Adrenal gland (tissue), 12 donors: Measurements from ENCODE around the gene SLFNL1. TPM values are rescaled to one million over a fixed set of nuclear protein-coding genes. Genes with fewer than 3 reads are reported as not detected.

Source experiments
- DNase-seq, 7 donors: peaks; one replicate each; pipeline ENCODE4 v3.0.0-alpha.2; 2019 to 2020
- H3K27ac ChIP-seq, 5 donors: fragments of 200-600 bp; sonication (generic) in 4 of 5; 1 replicate in 3 of 5; 2 replicates in 2 of 5; pipeline versions ENCODE4 v1.5.1 to v1.8.0; 2016 to 2020; ENCODE audit warnings: mild to moderate bottlenecking in 1 of 5
- H3K27me3 ChIP-seq: fragments of 200-600 bp; 2 replicates; pipeline ENCODE4 v1.8.0; 2021
- H3K36me3 ChIP-seq, 2 donors: fragments of 200-600 bp; replicated peaks in 1 of 2; 1 replicate in 1 of 2; 2 replicates in 1 of 2; pipeline versions ENCODE4 v1.5.1 to v1.8.0; 2018 to 2022
- H3K4me1 ChIP-seq, 2 donors: fragments of 200-600 bp; replicated peaks in 1 of 2; 1 replicate in 1 of 2; 2 replicates in 1 of 2; pipeline versions ENCODE4 v1.5.1 to v1.8.0; 2018 to 2021
- H3K4me3 ChIP-seq, 4 donors: fragments of 200-600 bp; sonication (generic) in 3 of 4; one replicate each; pipeline ENCODE4 v1.5.1; 2016 to 2018
- H3K9me3 ChIP-seq, 3 donors: fragments of 200-600 bp; sonication (generic) in 1 of 3; replicated peaks in 1 of 3; 1 replicate in 2 of 3; 2 replicates in 1 of 3; pipeline versions ENCODE4 v1.5.1 to v1.8.0; 2016 to 2021
- POLR2A ChIP-seq, 2 donors: fragments of 450-650 bp; IDR thresholded peaks; one replicate each; pipeline ENCODE4 v1.6.1; 2017; ENCODE audit warnings: antibody characterized with exemption in 2 of 2, mild to moderate bottlenecking in 2 of 2, moderate library complexity in 1 of 2
- WGBS, 4 donors: extraction: QIAGEN DNeasy Blood & Tissue Kit in 2 of 4; methylation state at CpG; one replicate each; pipeline versions ENCODE4 v1.1.5 to v1.1.7; 2013 to 2017; 5-methylcytosine and 5-hydroxymethylcytosine counted together
- intact Hi-C, 2 donors: fragments of 100-400 bp; cut with DNase I; formaldehyde crosslinking; loops; one replicate each; pipeline versions ENCODE4 v1.14.1 to v1.15.0; 2022 to 2023
- polyA plus RNA-seq, 3 donors: library from polyadenylated mRNA; stranded (reverse); fragments of 200-250 nt in 2 of 3; fragments of 350-450 nt in 1 of 3; fragmentation: Illumina TruSeq in 1 of 3; extraction: RNeasy Lipid Tissue Mini Kit (QIAGEN cat#74804) in 1 of 3; gene quantifications; one replicate each; pipeline ENCODE4 v1.2.3, GENCODE V29; 2013 to 2014
- total RNA-seq, 9 donors: library from RNA; depleted of rRNA in 4 of 9; stranded (reverse); fragments of >200 nt in 4 of 9; fragments of 120-200 nt in 1 of 9; fragmentation: NEBNext Ultra II Directional in 1 of 9; extraction: Animal tissue kit (Norgen Biotek cat#: 25700) in 1 of 9; gene quantifications; one replicate each; pipeline versions ENCODE4 v1.1.0 to v1.2.4, GENCODE V29; 2013 to 2023
- TF ChIP-seq, protein P1 (sequence below), 6 experiments: fragments of 450-650 bp in 4 of 6; fragments of 200-600 bp in 2 of 6; sonication (generic) in 1 of 6; IDR thresholded peaks; 1 replicate in 5 of 6; 2 replicates in 1 of 6; pipeline versions ENCODE4 v1.5.1 to v1.8.0; 2016 to 2021; ENCODE audit warnings: antibody characterized with exemption in 6 of 6, mild to moderate bottlenecking in 2 of 6, moderate library complexity in 1 of 6
- donor health status: healthy with polysubstance abuse.
- donor health status: Bipolar disorder and iron deficiency.
- donor health status: DM: yes; HTN: yes; CAD: no.
- donor health status: DM: no; HTN: no; CAD: no.
- donor health status: DM: no; HTN: no; CAD: no.
- donor health status: DM: yes; HTN: yes; CAD: no.

The SLFNL1 gene
- total and polyA plus RNA-seq, 12 donors = 0.06 to 1.4 (median 0.26) TPM; not detected in 1

DNA sequence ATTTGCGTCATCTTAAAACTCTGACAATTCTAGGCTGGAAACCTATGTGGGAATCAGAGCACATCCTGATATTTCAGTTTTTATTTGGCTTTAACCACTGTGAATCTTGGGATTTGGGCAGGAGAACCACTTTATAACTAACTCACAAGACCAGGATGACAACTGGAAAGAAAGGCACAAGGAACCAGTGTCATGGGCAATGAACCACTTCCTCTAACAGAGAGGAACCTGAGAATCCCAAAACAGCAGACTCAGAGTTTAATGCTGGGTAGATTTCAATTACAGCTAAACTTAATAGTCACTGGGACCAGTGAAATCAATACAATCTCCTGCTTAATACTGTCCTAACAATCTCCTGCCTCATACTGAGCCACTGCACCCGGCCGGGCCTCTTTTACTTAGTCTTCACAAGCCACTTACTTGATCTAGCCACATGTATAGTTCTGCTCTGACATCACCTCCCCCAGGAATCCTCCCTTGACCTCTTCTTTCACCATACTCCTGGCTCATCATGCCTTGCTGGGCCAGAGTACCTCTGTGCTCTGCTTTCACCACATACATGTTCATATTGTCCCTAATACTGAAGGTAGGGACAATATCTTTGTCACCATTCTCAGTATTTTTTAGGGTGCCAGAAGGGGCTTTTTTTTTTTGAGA is 20.2 kb upstream of the SLFNL1 start:
- no peak for DNase-seq
- Histone ChIP-seq H3K36me3 (peaks cover 0 to 22% of the 10 kb centered on the region in 2 donors), H3K27ac (no peak overlapping the region), H3K4me1 (no peaks in the 10 kb centered on the region), H3K27me3 (no peaks in the 10 kb centered on the region), H3K9me3 (no peaks in the 10 kb centered on the region), H3K4me3 (no peak overlapping the region)
- TF ChIP-seq, protein P1, sequence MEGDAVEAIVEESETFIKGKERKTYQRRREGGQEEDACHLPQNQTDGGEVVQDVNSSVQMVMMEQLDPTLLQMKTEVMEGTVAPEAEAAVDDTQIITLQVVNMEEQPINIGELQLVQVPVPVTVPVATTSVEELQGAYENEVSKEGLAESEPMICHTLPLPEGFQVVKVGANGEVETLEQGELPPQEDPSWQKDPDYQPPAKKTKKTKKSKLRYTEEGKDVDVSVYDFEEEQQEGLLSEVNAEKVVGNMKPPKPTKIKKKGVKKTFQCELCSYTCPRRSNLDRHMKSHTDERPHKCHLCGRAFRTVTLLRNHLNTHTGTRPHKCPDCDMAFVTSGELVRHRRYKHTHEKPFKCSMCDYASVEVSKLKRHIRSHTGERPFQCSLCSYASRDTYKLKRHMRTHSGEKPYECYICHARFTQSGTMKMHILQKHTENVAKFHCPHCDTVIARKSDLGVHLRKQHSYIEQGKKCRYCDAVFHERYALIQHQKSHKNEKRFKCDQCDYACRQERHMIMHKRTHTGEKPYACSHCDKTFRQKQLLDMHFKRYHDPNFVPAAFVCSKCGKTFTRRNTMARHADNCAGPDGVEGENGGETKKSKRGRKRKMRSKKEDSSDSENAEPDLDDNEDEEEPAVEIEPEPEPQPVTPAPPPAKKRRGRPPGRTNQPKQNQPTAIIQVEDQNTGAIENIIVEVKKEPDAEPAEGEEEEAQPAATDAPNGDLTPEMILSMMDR (IDR thresholded peaks at IDR 0.05) = no peak
- TF ChIP-seq POLR2A (IDR thresholded peaks at IDR 0.05) = no peak
- intact Hi-C loops = no loop called here
- 91 to 100% (median 97%) methylated on average over 3 of the region's 3 CpGs for WGBS, 4 donors

DNA sequence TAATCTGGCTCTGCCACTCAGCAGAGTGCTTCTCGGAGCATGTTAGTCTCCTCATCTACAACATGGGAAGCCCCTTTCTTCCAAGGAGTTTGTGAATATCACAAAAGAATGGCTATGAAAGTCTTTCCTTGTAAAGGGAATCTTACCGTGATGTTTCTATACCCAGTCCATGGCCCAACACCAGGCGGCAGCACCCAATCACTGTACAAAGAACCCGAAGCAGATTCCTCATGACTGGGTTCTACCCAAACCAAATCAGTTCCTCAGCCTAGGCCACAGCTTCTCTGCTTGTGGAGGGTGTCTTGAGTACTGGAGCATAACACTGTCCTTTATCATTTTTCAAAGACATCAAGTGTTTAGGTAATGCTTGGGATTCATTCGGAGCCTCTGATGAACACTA is 16.6 kb upstream of the SLFNL1 start:
- TF ChIP-seq, protein P1 (IDR thresholded peaks at IDR 0.05) = no peak
- TF ChIP-seq POLR2A (IDR thresholded peaks at IDR 0.05) = no peak
- no peaks in the 10 kb centered on the region for H3K4me1 ChIP-seq
- 97 to 98% (median 97%) methylated on average over 5 of the region's 5 CpGs for WGBS, 4 donors
- intact Hi-C loops = no loop called here
- H3K9me3 ChIP-seq = no peaks in the 10 kb centered on the region
- H3K27ac ChIP-seq = no peak overlapping the region
- no peak overlapping the region for H3K4me3 ChIP-seq
- DNase-seq = no peak
- no peaks in the 10 kb centered on the region for H3K27me3 ChIP-seq
- H3K36me3 ChIP-seq = peaks cover 0 to 13% of the 10 kb centered on the region in 2 donors

DNA sequence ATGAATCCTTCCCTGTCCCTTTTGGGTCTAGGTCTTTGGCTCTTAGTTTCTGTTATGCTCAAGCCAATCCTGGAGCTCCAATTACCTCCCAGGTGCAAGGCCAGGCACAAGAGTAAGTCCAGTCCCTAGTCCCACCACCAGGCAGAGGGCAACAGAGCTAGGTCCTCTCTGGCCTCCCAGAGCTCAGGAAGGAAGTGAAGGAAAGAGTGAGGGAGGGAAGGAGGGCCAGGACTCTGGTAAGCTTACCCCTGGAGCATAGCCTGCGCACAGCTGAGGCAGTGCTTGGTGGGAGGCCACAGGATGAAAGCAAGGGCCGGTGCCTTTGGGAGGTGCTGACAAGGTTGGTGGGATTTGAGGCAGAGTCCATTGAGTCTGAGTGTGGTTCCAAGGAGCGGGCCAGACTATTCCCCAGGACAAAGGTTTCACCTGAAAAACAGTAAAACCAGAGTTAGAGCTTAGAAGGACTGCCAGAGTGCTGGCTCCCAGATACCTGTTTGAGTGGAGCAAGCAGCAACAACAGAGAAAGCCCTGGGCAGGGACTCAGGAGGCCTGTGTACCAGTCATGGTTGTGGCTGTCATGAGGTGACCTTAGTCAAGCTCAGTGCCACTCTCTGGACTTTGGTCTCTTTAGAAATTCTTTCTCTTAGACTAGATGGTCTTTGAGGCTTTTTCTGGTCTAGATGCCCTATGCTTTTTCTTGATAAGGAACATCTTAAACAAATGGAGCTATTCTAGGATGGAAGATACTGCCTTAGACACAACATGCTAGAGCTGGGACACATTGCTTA is 15.8 kb upstream of the SLFNL1 start:
- intact Hi-C loops = no loop called here
- H3K27me3 ChIP-seq = no peaks in the 10 kb centered on the region
- no peak overlapping the region for H3K27ac ChIP-seq
- no peak overlapping the region for H3K4me3 ChIP-seq
- peaks cover 0 to 13% of the 10 kb centered on the region in 2 donors for H3K36me3 ChIP-seq
- no peak for TF ChIP-seq POLR2A (IDR thresholded peaks at IDR 0.05)
- TF ChIP-seq, protein P1 (IDR thresholded peaks at IDR 0.05) = no peak
- whole genome bisulfite sequencing, 4 donors = 95 to 100% (median 98%) methylated on average over 3 of the region's 3 CpGs
- H3K4me1 ChIP-seq = no peaks in the 10 kb centered on the region
- DNase-seq = no peak
- H3K9me3 ChIP-seq = no peaks in the 10 kb centered on the region

DNA sequence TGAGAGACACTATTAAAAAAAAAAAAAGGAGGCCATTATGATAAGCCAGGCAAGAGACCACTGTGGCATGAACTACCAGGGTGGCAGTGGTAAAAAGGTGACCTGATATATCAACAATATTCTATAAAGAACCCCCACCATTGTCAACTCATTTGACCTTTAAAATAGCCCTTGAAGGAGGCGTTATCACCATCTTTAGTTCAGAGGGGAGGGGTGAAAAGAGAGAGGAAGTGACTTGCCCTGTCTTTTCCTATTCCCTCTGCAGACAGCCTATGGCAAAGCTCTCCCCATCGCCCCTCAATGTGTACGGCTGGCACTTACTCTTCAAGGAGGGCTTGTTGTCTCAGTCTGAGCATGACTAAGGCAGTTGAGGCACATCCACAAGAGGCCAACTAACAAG is 11.7 kb upstream of the SLFNL1 start:
- peaks cover 0 to 22% of the 10 kb centered on the region in 2 donors for H3K36me3 ChIP-seq
- no peak overlapping the region for H3K4me3 ChIP-seq
- no peaks in the 10 kb centered on the region for H3K4me1 ChIP-seq
- H3K27me3 ChIP-seq = no peaks in the 10 kb centered on the region
- H3K9me3 ChIP-seq = no peaks in the 10 kb centered on the region
- H3K27ac ChIP-seq = no peak overlapping the region
- no peak for DNase-seq
- no peak for TF ChIP-seq POLR2A (IDR thresholded peaks at IDR 0.05)
- TF ChIP-seq, protein P1 (IDR thresholded peaks at IDR 0.05) = no peak
- intact Hi-C loops = no loop called here
- WGBS, 4 donors = 93 to 97% (median 96%) methylated on average over 3 of the region's 3 CpGs
